K562 (cell line): ENCODE measurements around the gene PIK3C2B. TPM values are rescaled to one million over a fixed set of nuclear protein-coding genes. Genes with fewer than 3 reads are reported as not detected.

ENCODE experiments used
- ATAC-seq: fragments of 200-7000 bp; cut with Tn5 transposase; 3 replicates; pipeline ENCODE4 v1.9.1; 2020; ENCODE audit warnings: moderate library complexity
- BruUV-seq: library from RNA; stranded (reverse); fragments of 400-500 nt; replicated peaks from 2 replicates; lab custom pipeline; 2021; lab: Mats Ljungman, UMichigan
- CTCF ChIA-PET: fragments of 300-600 bp; formaldehyde crosslinking; extraction: SDS; loops from one replicate; lab custom pipeline; 2021; ENCODE audit warnings: low intra/inter-chr PET ratio; lab: Yijun Ruan, JAX
- POLR2A ChIA-PET: fragments of 300-600, 350-650 bp; sonication (Branson Sonifier 250); formaldehyde crosslinking; extraction: SDS; loops from one replicate; lab custom pipeline; 2021; ENCODE audit warnings: antibody characterized with exemption, inconsistent platforms; lab: Yijun Ruan, JAX
- DNase-seq, 4 experiments: peaks; one replicate each; pipeline versions ENCODE4 v3.0.0 to v3.0.0-alpha.2; 2011 to 2018; ENCODE audit warnings: low spot score in 3 of 4, mixed read lengths in 3 of 4; ENCODE audit errors: extremely low read depth in 1 of 4
- FAIRE-seq: peaks from 2 replicates; lab custom pipeline; 2011; peaks lifted over from hg19 to GRCh38; lab: Jason Lieb, UNC
- H2AFZ ChIP-seq: 2 replicates; pipeline ENCODE4 v1.6.0; 2011; ENCODE audit warnings: low read depth, low read length, control low read depth, inconsistent platforms
- H3K27ac ChIP-seq: fragments of 200-600 bp; 3 replicates; pipeline ENCODE4 v1.8.0; 2011; ENCODE audit warnings: low read depth, mild to moderate bottlenecking, control low read depth, inconsistent platforms, low read length, moderate library complexity, mixed read lengths; ENCODE audit errors: extremely low read depth
- H3K27me3 ChIP-seq, 2 experiments: fragments of 300-600 bp in 1 of 2; 2 replicates in 1 of 2; 3 replicates in 1 of 2; pipeline versions ENCODE4 v1.6.0 to v1.8.0; 2011; ENCODE audit warnings: inconsistent platforms in 2 of 2, low read length in 2 of 2, mild to moderate bottlenecking in 1 of 2, mixed read lengths in 1 of 2, moderate library complexity in 1 of 2; ENCODE audit not compliant: control insufficient read depth in 2 of 2, insufficient read depth in 2 of 2
- H3K36me3 ChIP-seq: fragments of 300-600 bp; 3 replicates; pipeline ENCODE4 v1.8.0; 2011; ENCODE audit warnings: mild to moderate bottlenecking, low read length, inconsistent platforms; ENCODE audit not compliant: control insufficient read depth, insufficient read depth
- H3K4me1 ChIP-seq, 2 experiments: fragments of 200-600 bp in 1 of 2; replicated peaks in 1 of 2; 2 replicates in 1 of 2; 3 replicates in 1 of 2; pipeline versions ENCODE4 v1.5.1 to v1.8.0; 2011; ENCODE audit warnings: inconsistent platforms in 2 of 2, low read length in 2 of 2, mild to moderate bottlenecking in 1 of 2, mixed read lengths in 1 of 2, moderate library complexity in 1 of 2; ENCODE audit not compliant: control insufficient read depth in 2 of 2, insufficient read depth in 2 of 2
- H3K4me2 ChIP-seq: 2 replicates; pipeline ENCODE4 v1.6.1; 2011; ENCODE audit warnings: low read length, control low read depth, inconsistent platforms, mixed read lengths; ENCODE audit not compliant: insufficient read depth
- H3K4me3 ChIP-seq: fragments of 200-600 bp; sonication (generic), shearing (Covaris generic); 2 replicates; pipeline ENCODE4 v1.5.1; 2016; ENCODE audit warnings: control low read depth, inconsistent platforms
- H3K79me2 ChIP-seq: fragments of 200-600 bp; 3 replicates; pipeline ENCODE4 v1.8.0; 2011; ENCODE audit warnings: low read length, inconsistent platforms; ENCODE audit not compliant: control insufficient read depth, insufficient read depth
- H3K9ac ChIP-seq, 2 experiments: 2 replicates each; pipeline versions ENCODE4 v1.6.0 to v1.6.1; 2011; ENCODE audit warnings: low read depth in 2 of 2, low read length in 2 of 2, control low read depth in 1 of 2, inconsistent platforms in 1 of 2, mild to moderate bottlenecking in 1 of 2, mixed read lengths in 1 of 2; ENCODE audit not compliant: insufficient read depth in 1 of 2
- H3K9me1 ChIP-seq: one replicate; pipeline ENCODE4 v1.6.0; 2011; ENCODE audit warnings: inconsistent platforms, mild to moderate bottlenecking, low read length, moderate library complexity; ENCODE audit not compliant: control insufficient read depth, insufficient read depth
- H3K9me3 ChIP-seq: replicated peaks from 2 replicates; pipeline ENCODE4 v1.5.1; 2011; ENCODE audit warnings: low read depth, low read length, inconsistent platforms; ENCODE audit not compliant: control insufficient read depth, insufficient read depth
- H4K20me1 ChIP-seq: replicated peaks from 2 replicates; pipeline ENCODE4 v1.6.1; 2011; ENCODE audit warnings: low read length, inconsistent platforms, mixed read lengths; ENCODE audit not compliant: control insufficient read depth, insufficient read depth
- ARID2 ChIP-seq: fragments of 450-650 bp; IDR thresholded peaks from 2 replicates; pipeline ENCODE4 v1.6.1; 2017; ENCODE audit warnings: antibody characterized with exemption, mild to moderate bottlenecking
- ATF1 ChIP-seq, 2 experiments: fragments of 450-650 bp in 1 of 2; IDR thresholded peaks; 2 replicates each; pipeline ENCODE4 v1.6.1; 2016; ENCODE audit warnings: missing compliant biosample characterization in 1 of 2, missing genetic modification characterization in 1 of 2
- ILK ChIP-seq: fragments of 450-650 bp; IDR thresholded peaks from 2 replicates; pipeline ENCODE4 v1.6.1; 2016; ENCODE audit warnings: missing genetic modification characterization, low read depth, mild to moderate bottlenecking, missing compliant biosample characterization, moderate library complexity, borderline replicate concordance
- MAZ ChIP-seq, 2 experiments: fragments of 450-650 bp in 1 of 2; sonication (generic) in 1 of 2; formaldehyde crosslinking; IDR thresholded peaks in 1 of 2; conservative IDR thresholded peaks in 1 of 2; 2 replicates each; pipeline versions ENCODE4 v1.4.0 to v1.5.0; 2020; ENCODE audit warnings: mild to moderate bottlenecking in 1 of 2, missing genetic modification reagents in 1 of 2
- NFE2 ChIP-seq: IDR thresholded peaks from 2 replicates; pipeline ENCODE4 v1.6.1; 2014; ENCODE audit warnings: antibody characterized with exemption, low read depth
- SMARCA5 ChIP-seq: fragments of 450-650 bp; IDR thresholded peaks from 2 replicates; pipeline ENCODE4 v1.6.1; 2016
- ZNF668 ChIP-seq: fragments of 250-450 bp; sonication (Bioruptor Pico); IDR thresholded peaks from 2 replicates; pipeline ENCODE4 v1.8.0; 2022; ENCODE audit warnings: mild to moderate bottlenecking, inconsistent platforms
- WGBS: fragments of 100-300 bp; shearing (Covaris generic); methylation state at CpG from one replicate; pipeline ENCODE4 v1.1.6; 2016; ENCODE audit warnings: low coverage, mixed read lengths; ENCODE audit not compliant: insufficient coverage; ENCODE audit errors: missing lambda C conversion rate; 5-methylcytosine and 5-hydroxymethylcytosine counted together
- in situ Hi-C: fragments of 300-500 bp; cut with MboI; formaldehyde crosslinking; loops from 4 replicates; pipeline ENCODE4 v1.15.0; 2018; ENCODE audit warnings: inconsistent platforms, mixed read lengths
- intact Hi-C: fragments of 100-400 bp; cut with micrococcal nuclease; formaldehyde crosslinking; loops from 2 replicates; pipeline ENCODE4 v1.14.2; 2022
- polyA plus RNA-seq, 8 experiments: library from polyadenylated mRNA; depleted of rRNA in 4 of 8; stranded (reverse) in 5 of 8; unstranded in 3 of 8; fragments of >200 nt; fragmentation: Nextera tagmentation in 2 of 8; fragmentation: Illumina TruSeq in 1 of 8; extraction: Ambion mirVana in 2 of 8; extraction: Trizol in 1 of 8; gene quantifications; 2 replicates each; pipeline versions ENCODE4 v1.2.1 to v1.2.3, GENCODE V29; 2011 to 2014; ENCODE audit warnings: inconsistent platforms in 1 of 8, missing spikeins in 1 of 8
- total RNA-seq, 7 experiments: library from RNA; depleted of rRNA in 6 of 7; stranded (reverse); fragments of >200 nt in 6 of 7; fragmentation: Illumina TruSeq in 2 of 7; extraction: Trizol in 2 of 7; gene quantifications; 2 replicates each; pipeline versions ENCODE4 v1.2.1 to v1.2.3, GENCODE V29; 2011 to 2021; ENCODE audit warnings: low replicate concordance in 1 of 7
- TF ChIP-seq, protein P1 (sequence below): sonication (generic); formaldehyde crosslinking; IDR thresholded peaks from 2 replicates; pipeline ENCODE4 v1.8.1; 2023; ENCODE audit warnings: mild to moderate bottlenecking, missing genetic modification reagents, moderate library complexity
- TF ChIP-seq, protein P2 (sequence below): IDR thresholded peaks from 2 replicates; pipeline ENCODE4 v1.6.1; 2012; ENCODE audit warnings: low read depth, low read length, improper control_type of control experiment, borderline replicate concordance
- TF ChIP-seq, protein P3 (sequence below), 3 experiments: IDR thresholded peaks in 2 of 3; conservative IDR thresholded peaks in 1 of 3; 2 replicates each; pipeline ENCODE4 v1.5.1; 2011 to 2012; ENCODE audit warnings: low read length in 3 of 3, mild to moderate bottlenecking in 3 of 3, control low read depth in 2 of 3, improper control_type of control experiment in 1 of 3, inconsistent platforms in 1 of 3, low read depth in 1 of 3, mixed read lengths in 1 of 3, moderate library complexity in 1 of 3; ENCODE audit not compliant: insufficient read depth in 2 of 3
- TF ChIP-seq, protein P4 (sequence below): fragments of 200-800 bp; sonication (Bioruptor generic); IDR thresholded peaks from 2 replicates; pipeline ENCODE4 v1.6.1; 2017; ENCODE audit warnings: missing genetic modification characterization, missing compliant biosample characterization

Gene PIK3C2B
- total and polyA plus RNA-seq, 9 of the 15 experiments (the other 6 are each of a cell fraction or from before 2014, with no cell fraction given), result 0.10 to 2.9 (median 0.72) TPM

- no peak for FAIRE-seq
- peak; percentile 57; the same call in 1 of the 2 replicates for TF ChIP-seq ARID2
- TF ChIP-seq, protein P1, sequence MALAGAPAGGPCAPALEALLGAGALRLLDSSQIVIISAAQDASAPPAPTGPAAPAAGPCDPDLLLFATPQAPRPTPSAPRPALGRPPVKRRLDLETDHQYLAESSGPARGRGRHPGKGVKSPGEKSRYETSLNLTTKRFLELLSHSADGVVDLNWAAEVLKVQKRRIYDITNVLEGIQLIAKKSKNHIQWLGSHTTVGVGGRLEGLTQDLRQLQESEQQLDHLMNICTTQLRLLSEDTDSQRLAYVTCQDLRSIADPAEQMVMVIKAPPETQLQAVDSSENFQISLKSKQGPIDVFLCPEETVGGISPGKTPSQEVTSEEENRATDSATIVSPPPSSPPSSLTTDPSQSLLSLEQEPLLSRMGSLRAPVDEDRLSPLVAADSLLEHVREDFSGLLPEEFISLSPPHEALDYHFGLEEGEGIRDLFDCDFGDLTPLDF, result peak; percentile 38; the same call in 1 of the 2 replicates
- no peak for TF ChIP-seq MAZ (CRISPR knock-in tag; conservative IDR thresholded peaks at IDR 0.05 in 1 of 2, IDR thresholded peaks at IDR 0.05 in 1 of 2)
- no peak for TF ChIP-seq ATF1 (CRISPR knock-in tag; IDR thresholded peaks at IDR 0.05)
- TF ChIP-seq ATF1 (tag; IDR thresholded peaks at IDR 0.05), result 0 out of 2 replicates have a peak, but pooled peaks have one; percentile 6
- TF ChIP-seq ZNF668 (CRISPR knock-in tag), result 0 out of 2 replicates have a peak, but pooled peaks have one; percentile 56
- no peak for TF ChIP-seq ILK (tag)
- peak; percentile 35; the same call in 1 of the 2 replicates for TF ChIP-seq NFE2
- TF ChIP-seq, protein P2, sequence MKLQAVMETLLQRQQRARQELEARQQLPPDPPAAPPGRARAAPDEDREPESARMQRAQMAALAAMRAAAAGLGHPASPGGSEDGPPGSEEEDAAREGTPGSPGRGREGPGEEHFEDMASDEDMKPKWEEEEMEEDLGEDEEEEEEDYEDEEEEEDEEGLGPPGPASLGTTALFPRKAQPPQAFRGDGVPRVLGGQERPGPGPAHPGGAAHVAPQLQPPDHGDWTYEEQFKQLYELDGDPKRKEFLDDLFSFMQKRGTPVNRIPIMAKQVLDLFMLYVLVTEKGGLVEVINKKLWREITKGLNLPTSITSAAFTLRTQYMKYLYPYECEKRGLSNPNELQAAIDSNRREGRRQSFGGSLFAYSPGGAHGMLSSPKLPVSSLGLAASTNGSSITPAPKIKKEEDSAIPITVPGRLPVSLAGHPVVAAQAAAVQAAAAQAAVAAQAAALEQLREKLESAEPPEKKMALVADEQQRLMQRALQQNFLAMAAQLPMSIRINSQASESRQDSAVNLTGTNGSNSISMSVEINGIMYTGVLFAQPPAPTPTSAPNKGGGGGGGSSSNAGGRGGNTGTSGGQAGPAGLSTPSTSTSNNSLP, result peak; percentile 63; the same call in 1 of the 2 replicates
- TF ChIP-seq, protein P3, sequence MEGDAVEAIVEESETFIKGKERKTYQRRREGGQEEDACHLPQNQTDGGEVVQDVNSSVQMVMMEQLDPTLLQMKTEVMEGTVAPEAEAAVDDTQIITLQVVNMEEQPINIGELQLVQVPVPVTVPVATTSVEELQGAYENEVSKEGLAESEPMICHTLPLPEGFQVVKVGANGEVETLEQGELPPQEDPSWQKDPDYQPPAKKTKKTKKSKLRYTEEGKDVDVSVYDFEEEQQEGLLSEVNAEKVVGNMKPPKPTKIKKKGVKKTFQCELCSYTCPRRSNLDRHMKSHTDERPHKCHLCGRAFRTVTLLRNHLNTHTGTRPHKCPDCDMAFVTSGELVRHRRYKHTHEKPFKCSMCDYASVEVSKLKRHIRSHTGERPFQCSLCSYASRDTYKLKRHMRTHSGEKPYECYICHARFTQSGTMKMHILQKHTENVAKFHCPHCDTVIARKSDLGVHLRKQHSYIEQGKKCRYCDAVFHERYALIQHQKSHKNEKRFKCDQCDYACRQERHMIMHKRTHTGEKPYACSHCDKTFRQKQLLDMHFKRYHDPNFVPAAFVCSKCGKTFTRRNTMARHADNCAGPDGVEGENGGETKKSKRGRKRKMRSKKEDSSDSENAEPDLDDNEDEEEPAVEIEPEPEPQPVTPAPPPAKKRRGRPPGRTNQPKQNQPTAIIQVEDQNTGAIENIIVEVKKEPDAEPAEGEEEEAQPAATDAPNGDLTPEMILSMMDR (IDR thresholded peaks at IDR 0.05 in 2 of 3, conservative IDR thresholded peaks at IDR 0.05 in 1 of 3; ENCODE audit: insufficient read depth in 2 of 3, low read depth in 1 of 3, low read length in 3 of 3), result peak; percentile 70 to 97 (median 75); a peak in 5 of 6 replicates
- TF ChIP-seq SMARCA5, result 0 out of 2 replicates have a peak, but pooled peaks have one; percentile 28
- TF ChIP-seq, protein P4, sequence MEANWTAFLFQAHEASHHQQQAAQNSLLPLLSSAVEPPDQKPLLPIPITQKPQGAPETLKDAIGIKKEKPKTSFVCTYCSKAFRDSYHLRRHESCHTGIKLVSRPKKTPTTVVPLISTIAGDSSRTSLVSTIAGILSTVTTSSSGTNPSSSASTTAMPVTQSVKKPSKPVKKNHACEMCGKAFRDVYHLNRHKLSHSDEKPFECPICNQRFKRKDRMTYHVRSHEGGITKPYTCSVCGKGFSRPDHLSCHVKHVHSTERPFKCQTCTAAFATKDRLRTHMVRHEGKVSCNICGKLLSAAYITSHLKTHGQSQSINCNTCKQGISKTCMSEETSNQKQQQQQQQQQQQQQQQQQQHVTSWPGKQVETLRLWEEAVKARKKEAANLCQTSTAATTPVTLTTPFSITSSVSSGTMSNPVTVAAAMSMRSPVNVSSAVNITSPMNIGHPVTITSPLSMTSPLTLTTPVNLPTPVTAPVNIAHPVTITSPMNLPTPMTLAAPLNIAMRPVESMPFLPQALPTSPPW, result peak; percentile 19; the same call in 1 of the 2 replicates
Observed at GRCh38 chr1:204503122-204503912, 8.7 kb upstream of the PIK3C2B start.

More at GRCh38 chr1:204503122-204503912, 8.7 kb upstream of the PIK3C2B start:
- Histone ChIP-seq H3K4me3 (no peak overlapping the region), H3K4me1 (peaks cover 0 to 3% of the 10 kb centered on the region in 2 experiments; a peak in 2 of 5 replicates), H3K36me3 (no peaks in the 10 kb centered on the region), H3K4me2 (no peak overlapping the region; the same call in 1 of the 2 replicates), H3K79me2 (no peaks in the 10 kb centered on the region), H3K9me1 (no peaks in the 10 kb centered on the region), H4K20me1 (no peaks in the 10 kb centered on the region), H3K9ac (no peak overlapping the region), H2AFZ (peak overlapping the region; percentile 42), H3K27ac (no peak overlapping the region), H3K9me3 (peaks cover 2% of the 10 kb centered on the region; the same call in 1 of the 2 replicates), H3K27me3 (peaks cover under 1 to 3% of the 10 kb centered on the region in 2 experiments; a peak in 1 of 5 replicates)
- DNase-seq (peak; percentile 42 to 83 (median 56)), ATAC-seq (peak; percentile 15; the same call in 2 of the 3 replicates)
- BruUV-seq, result no TSS peak
- intact Hi-C loops, result loop anchor here (1.0 to 10.0 kb wide), 7 partner anchors 57 to 639 kb away; partner anchors contain the start of gene SNRPE
- 12% methylated on average over 7 of the region's 7 CpGs for WGBS
- CTCF ChIA-PET, result interaction anchor here (0.8 to 3.7 kb wide), 11 partner anchors 22 to 342 kb away, joined by 3 to 29 read pairs (median 6); no protein-coding TSS in a partner anchor
- in situ Hi-C loops, result loop anchor here (5.0 to 10.0 kb wide), 2 partner anchors 56 to 329 kb away; no protein-coding TSS in a partner anchor
- POLR2A ChIA-PET, result interaction anchor here (0.6 to 1.4 kb wide), 11 partner anchors 9 to 275 kb away, joined by 3 to 7 read pairs (median 3); partner anchors contain the start of genes MDM4 and PIK3C2B
